ENCODE data around the gene GMPPA. TPM values are rescaled to one million over a fixed set of nuclear protein-coding genes. Genes with fewer than 3 reads are reported as not detected.

The GMPPA gene
- total RNA-seq, 1 experiment from 2014 or later: 51.9 TPM

GRCh38 chr2:219521066-219521880, 22.6 kb downstream of the GMPPA start:
- Mint-ChIP-seq H3K27ac (peak overlapping the region; percentile 58), H3K27me3 (ENCODE audit: low read depth) (peaks cover 32% of the 10 kb centered on the region), H3K36me3 (no peaks in the 10 kb centered on the region), H3K9me3 (no peaks in the 10 kb centered on the region), H3K4me1 (peaks cover 64% of the 10 kb centered on the region), H3K4me3 (peak overlapping the region; percentile 64)
- ChIA-PET POLR2A (interaction anchor here (0.8 to 1.4 kb wide), 5 partner anchors 10 to 26 kb away, joined by 3 to 5 read pairs (median 3); partner anchors contain the start of gene GMPPA), CTCF (interaction anchor here (0.5 to 41.3 kb wide), 21 partner anchors 8 to 226 kb away, joined by 3 to 2316 read pairs (median 9); partner anchors contain the start of genes CHPF, DES, GMPPA and TMEM198)
- ATAC-seq (peak; percentile 68), DNase-seq (ENCODE audit: low spot score) (peak; percentile 80)
- TF ChIP-seq ZNF263 (CRISPR knock-in tag; IDR thresholded peaks at IDR 0.05; ENCODE audit: low read depth) (no peak), NFE2L1 (CRISPR knock-in tag; IDR thresholded peaks at IDR 0.05) (no peak), ZNF232 (CRISPR knock-in tag; IDR thresholded peaks at IDR 0.05) (no peak), ETV6 (CRISPR knock-in tag; IDR thresholded peaks at IDR 0.05) (peak; percentile 58; the same call in 1 of the 2 replicates), NR3C1 (CRISPR knock-in tag; conservative IDR thresholded peaks at IDR 0.05; ENCODE audit: low read depth) (0 out of 2 replicates have a peak, but pooled peaks have one; percentile 21), CTCF (IDR thresholded peaks at IDR 0.05) (peak; percentile 49; the same call in 1 of the 2 replicates), PRRX2 (CRISPR knock-in tag; IDR thresholded peaks at IDR 0.05) (no peak), KAT7 (CRISPR knock-in tag; IDR thresholded peaks at IDR 0.05; ENCODE audit: borderline replicate concordance) (no peak), ARID4B (CRISPR knock-in tag; IDR thresholded peaks at IDR 0.05; ENCODE audit: borderline replicate concordance) (no peak), RELA (CRISPR knock-in tag; IDR thresholded peaks at IDR 0.05; ENCODE audit: borderline replicate concordance) (no peak), ZNF512 (CRISPR knock-in tag; IDR thresholded peaks at IDR 0.05; ENCODE audit: borderline replicate concordance) (no peak), NR2C2 (CRISPR knock-in tag; IDR thresholded peaks at IDR 0.05) (no peak), ZNF423 (CRISPR knock-in tag; IDR thresholded peaks at IDR 0.05) (peak; percentile 97), ZNF121 (CRISPR knock-in tag; IDR thresholded peaks at IDR 0.05) (no peak), ZNF396 (CRISPR knock-in tag; IDR thresholded peaks at IDR 0.05; ENCODE audit: borderline replicate concordance) (no peak), SP1 (CRISPR knock-in tag; conservative IDR thresholded peaks at IDR 0.05) (no peak; the same call in 1 of the 2 replicates), MAX (CRISPR knock-in tag; IDR thresholded peaks at IDR 0.05) (no peak), HMGA2 (CRISPR knock-in tag; IDR thresholded peaks at IDR 0.05) (no peak), MXD4 (CRISPR knock-in tag; IDR thresholded peaks at IDR 0.05; ENCODE audit: borderline replicate concordance) (no peak), TEAD1 (CRISPR knock-in tag; IDR thresholded peaks at IDR 0.05) (peak; percentile 39; the same call in 1 of the 2 replicates), SOX15 (CRISPR knock-in tag; IDR thresholded peaks at IDR 0.05) (no peak), ZSCAN18 (CRISPR knock-in tag; IDR thresholded peaks at IDR 0.05) (no peak), ZNF138 (CRISPR knock-in tag; conservative IDR thresholded peaks at IDR 0.05) (0 out of 2 replicates have a peak, but pooled peaks have one; percentile 51), ATF6 (CRISPR knock-in tag; IDR thresholded peaks at IDR 0.05) (no peak)
